Epithelial cell of alveolus of lung (primary cell): Measurements from ENCODE around the gene CCDC9. TPM values are rescaled to one million over a fixed set of nuclear protein-coding genes. Genes with fewer than 3 reads are reported as not detected.

ENCODE experiments used
- total RNA-seq: library from RNA; depleted of rRNA; stranded (reverse); fragments of >200 nt; gene quantifications from 2 replicates; pipeline ENCODE4 v1.2.1, GENCODE V29; 2015

CCDC9 gene
- total RNA-seq = 9.2 and 16.9 TPM in 2 replicates

DNA sequence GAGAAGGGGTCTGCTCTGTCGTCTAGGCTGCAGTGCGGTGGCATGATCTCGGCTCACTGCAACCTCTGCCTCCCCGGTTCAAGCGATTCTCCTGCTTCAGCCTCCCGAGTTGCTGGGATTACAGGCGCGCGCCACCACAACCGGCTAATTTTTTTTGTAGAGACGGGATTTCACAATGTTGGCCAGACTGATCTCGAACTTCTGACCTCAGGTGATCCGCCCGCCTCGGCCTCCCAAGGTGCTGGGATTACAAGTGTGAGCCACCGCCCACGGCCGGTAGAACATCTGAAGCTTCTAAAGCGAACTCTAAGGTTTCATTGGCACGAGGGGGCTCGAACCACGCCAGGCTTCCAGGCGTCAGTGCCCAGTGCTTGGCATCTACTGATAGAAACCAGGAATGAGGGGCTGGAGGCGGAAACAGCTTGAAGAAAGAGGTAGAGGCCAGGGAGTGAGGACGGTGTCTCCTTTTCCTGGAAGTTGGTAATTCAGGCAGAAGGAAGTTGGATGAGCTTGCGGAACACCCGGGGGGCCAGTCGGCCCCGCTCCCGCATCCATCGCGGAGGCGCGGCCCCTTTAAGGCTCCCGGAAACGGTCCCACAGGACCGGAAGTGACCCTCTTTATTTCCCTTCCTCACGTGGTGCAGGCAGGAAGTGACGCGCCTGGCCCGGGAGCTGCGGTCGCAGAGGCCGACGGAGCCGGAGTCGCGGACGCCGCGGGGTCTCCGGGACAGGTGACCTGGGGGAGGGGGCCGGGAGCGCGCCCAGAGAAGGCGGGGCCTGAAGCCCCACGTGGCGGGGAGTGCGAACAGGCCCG is at the start of gene CCDC9:
Gene CCDC9 (plus strand): TSS at position 647 of the 814 bp plus-strand sequence. CDS start 1,876 bp downstream, outside the sequence.

GRCh38 chr19:47230921-47231214 is 25.5 kb upstream of the CCDC9 start, which contains the start of gene BBC3:
Gene BBC3 (minus strand): TSS chr19:47231199. CDS start chr19:47228431, 2,768 bp downstream.

GRCh38 chr19:47274071-47274890 is 18.0 kb downstream of the CCDC9 start, which contains the start of gene INAFM1:
Gene INAFM1 (plus strand): TSS chr19:47274885. CDS start chr19:47274920, 35 bp downstream.

DNA sequence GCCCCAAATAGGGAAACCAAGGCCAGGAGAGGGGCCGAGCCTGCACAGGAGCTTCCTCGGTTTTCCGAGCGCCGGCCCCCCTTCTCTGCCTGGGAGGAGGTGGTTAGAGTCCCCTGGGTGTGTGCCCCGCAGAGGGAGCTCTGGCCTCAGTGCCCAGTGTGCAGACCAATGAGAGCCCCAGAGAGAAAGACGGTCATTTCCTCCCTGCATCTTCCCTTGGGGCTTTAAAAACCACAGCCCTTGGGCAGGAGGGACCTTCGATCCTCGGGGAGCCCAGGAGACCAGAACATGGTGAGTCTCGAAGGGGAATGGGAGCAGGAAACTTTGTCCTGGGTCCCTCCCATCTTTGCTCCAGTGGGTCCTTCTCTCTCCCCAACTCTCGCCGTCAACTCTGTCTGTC is 53.3 kb downstream of the CCDC9 start, which contains the start of gene C5AR1:
Gene C5AR1 (plus strand): TSS at position 254 of the 400 bp plus-strand sequence. CDS start 35 bp downstream, at position 289.

Other genes starting within 250 kb of the CCDC9 start
- 0.72 and 1.9 TPM in 2 replicates for gene NPAS1, start 236.7 kb upstream of the CCDC9 start, total RNA-seq
- 35.9 and 74.5 TPM in 2 replicates for gene TMEM160, start 207.9 kb upstream of the CCDC9 start, total RNA-seq
- gene ZC3H4, start 142.7 kb upstream of the CCDC9 start, total RNA-seq = 18.0 and 20.9 TPM in 2 replicates
- 74.9 and 133 TPM in 2 replicates for gene SAE1, start 125.7 kb upstream of the CCDC9 start, total RNA-seq
- gene BBC3, start 25.3 kb upstream of the CCDC9 start, total RNA-seq = 10.8 and 23.1 TPM in 2 replicates
- gene INAFM1, start 18.4 kb downstream of the CCDC9 start, total RNA-seq = 4.9 and 11.1 TPM in 2 replicates
- not detected in 2 replicates for gene C5AR1, start 53.3 kb downstream of the CCDC9 start, total RNA-seq
- under 0.01 TPM in 1 of 2 replicates, not detected in the other for gene C5AR2, start 75.7 kb downstream of the CCDC9 start, total RNA-seq
- 7.3 and 11.1 TPM in 2 replicates for gene DHX34, start 92.8 kb downstream of the CCDC9 start, total RNA-seq
- 23.1 and 35.8 TPM in 2 replicates for gene MEIS3, start 163.0 kb downstream of the CCDC9 start, total RNA-seq
- 0.16 TPM in 1 of 2 replicates, not detected in the other for gene SLC8A2, start 215.4 kb downstream of the CCDC9 start, total RNA-seq
- 4.7 and 10.5 TPM in 2 replicates for gene KPTN, start 227.7 kb downstream of the CCDC9 start, total RNA-seq